Effector CD4-positive, alpha-beta T cell (primary cell): ENCODE results near the gene SDCBP2.
A peak's percentile ranks its signal among the peaks of the same experiment; 100 is the strongest.

ENCODE experiments used
- DNase-seq: peaks from one replicate; pipeline ENCODE4 v3.0.0-alpha.2; 2020

The SDCBP2 gene

GRCh38 chr20:1269235-1269634, 59.7 kb downstream of the SDCBP2 start:
- no peak for DNase-seq

- DNase-seq: no peak
These were observed 61.0 kb downstream of the SDCBP2 start for GRCh38 chr20:1267809-1268374.

GRCh38 chr20:1267161-1267560, 61.8 kb downstream of the SDCBP2 start:
- no peak for DNase-seq

GRCh38 chr20:1266167-1266973, 62.6 kb downstream of the SDCBP2 start, which contains the start of gene SNPH:
Gene SNPH (plus strand): TSS chr20:1266294. CDS start chr20:1296240, 29,946 bp downstream.
- peak; percentile 72 for DNase-seq

- no peak for DNase-seq
These were observed 63.1 kb downstream of the SDCBP2 start for GRCh38 chr20:1265916-1266166.

- no peak for DNase-seq
These were observed 63.6 kb downstream of the SDCBP2 start for GRCh38 chr20:1265226-1265915.

- no peak for DNase-seq
These were observed 64.2 kb downstream of the SDCBP2 start for GRCh38 chr20:1264727-1265126.

- DNase-seq: no peak
These were observed 65.1 kb downstream of the SDCBP2 start for GRCh38 chr20:1263853-1264252.
